ENCODE results near the gene IGFBP4.

IGFBP4 gene

DNA sequence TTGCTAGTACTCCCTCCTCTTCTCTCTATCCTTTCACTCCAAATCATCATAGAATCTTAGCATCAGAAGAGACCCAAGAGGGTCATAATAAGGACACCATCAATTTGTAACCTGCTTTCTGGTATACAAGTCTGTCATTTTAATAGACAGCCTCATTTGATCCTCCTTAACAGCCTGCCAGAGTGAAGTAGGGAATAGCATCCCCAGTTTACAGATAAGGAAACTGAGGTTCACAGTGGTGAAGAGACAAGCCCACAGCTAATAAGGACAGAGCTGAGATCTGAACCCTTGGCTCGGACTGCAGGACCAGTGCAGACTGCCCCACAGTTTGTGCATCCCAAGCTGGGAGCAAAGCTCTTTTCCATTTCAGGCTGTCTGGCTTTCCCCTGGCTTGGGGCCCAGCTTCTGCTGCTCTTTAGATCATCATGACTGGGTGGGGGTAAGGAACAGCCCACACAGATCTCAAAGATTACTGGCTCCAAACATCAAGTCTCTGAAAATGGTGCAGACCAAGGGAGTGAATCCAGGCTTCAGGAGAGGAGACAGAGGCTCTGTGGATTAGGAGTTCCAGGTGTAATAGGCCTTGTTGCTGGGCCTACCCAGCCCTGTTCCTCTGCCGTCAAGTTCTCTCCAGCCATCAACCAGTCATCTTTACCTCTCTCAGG lies 10.3 kb upstream of the IGFBP4 start:
- DNase-seq = peak; percentile 41

DNA sequence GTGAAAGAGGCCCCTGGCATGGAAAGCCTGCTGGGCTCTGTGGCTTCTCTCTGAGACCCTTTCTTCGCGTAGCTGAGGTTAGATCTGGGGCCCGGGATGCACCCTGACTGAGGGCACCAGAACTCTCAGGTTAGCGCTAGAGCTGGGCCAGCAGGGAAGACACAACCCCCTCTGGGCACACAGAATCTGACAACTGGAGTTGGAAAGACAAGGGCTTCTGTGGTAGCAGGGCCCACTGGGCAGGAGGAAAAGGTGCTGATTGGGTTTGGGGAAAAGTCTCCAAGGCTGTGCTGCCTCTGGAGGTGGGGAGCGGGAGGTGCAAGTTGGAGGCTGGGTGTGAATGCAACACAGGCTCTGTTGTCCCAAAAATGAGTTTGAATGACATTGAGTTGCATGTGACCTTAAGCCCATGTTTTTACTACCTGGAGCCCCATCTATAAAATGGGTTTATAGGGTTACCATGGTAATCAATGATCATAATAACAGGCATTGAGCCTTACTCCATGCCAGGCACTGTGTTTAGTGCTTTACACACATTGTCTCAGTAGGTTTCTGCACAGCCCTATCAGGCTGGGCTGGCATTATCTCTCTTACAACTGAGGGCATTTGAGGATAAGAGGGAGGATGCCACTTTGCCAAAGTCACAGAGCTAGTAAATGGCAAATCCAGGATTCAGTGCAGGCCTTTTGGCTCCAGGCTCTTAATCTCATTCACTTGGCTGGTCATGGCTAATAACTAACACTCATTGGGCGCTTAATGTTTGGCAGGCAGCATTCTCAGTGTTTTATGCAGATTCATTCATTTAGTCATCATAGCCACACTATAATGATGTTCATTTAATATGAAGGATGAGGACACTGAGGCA lies 9.5 kb upstream of the IGFBP4 start:
- no peak for DNase-seq

GRCh38 chr17:40436636-40437035 lies 6.6 kb upstream of the IGFBP4 start:
- DNase-seq = no peak

GRCh38 chr17:40437095-40437732 lies 6.0 kb upstream of the IGFBP4 start:
- DNase-seq = peak; percentile 36

- DNase-seq = no peak
These were observed 3.1 kb upstream of the IGFBP4 start for GRCh38 chr17:40440166-40440565.

- peak; percentile 56 for DNase-seq
These were observed 656 bp upstream of the IGFBP4 start for GRCh38 chr17:40442392-40443195.

- peak; percentile 38 for DNase-seq
These were observed 994 bp downstream of the IGFBP4 start for GRCh38 chr17:40443988-40444899.

DNA sequence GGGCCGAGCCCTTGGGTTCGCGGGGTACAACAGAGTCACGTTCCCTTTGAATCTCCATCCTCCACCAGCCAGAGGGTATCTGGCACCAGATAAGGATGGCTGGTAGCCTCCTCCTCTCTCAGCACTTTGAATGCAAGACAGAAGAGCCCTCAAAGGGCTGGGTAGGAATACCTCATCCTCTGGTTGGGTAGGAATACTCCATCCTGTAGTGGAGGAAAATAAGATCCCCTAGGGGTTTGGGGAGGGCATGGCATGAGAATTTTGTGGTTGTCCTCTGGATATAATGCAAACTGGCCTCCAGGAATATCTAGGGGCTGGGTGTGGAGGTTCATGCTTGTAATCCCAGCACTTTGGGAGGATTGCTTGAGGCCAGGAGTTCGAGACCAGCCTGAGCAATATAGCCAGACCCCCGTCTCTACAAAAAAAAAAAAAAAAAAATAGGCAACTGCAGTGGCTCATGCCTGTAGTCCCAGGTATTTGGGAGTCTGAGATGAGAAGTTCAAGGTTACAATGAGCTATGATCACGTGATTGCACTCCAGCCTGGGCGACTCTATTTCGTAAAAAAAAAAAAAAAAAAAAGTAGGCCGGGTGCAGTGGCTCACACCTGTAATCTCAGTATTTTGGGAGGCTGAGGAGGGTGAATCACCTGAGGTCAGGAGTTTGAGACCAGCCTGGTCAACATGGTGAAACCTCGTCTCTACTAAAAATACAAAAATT lies 2.7 kb downstream of the IGFBP4 start:
- DNase-seq = peak; percentile 60

DNA sequence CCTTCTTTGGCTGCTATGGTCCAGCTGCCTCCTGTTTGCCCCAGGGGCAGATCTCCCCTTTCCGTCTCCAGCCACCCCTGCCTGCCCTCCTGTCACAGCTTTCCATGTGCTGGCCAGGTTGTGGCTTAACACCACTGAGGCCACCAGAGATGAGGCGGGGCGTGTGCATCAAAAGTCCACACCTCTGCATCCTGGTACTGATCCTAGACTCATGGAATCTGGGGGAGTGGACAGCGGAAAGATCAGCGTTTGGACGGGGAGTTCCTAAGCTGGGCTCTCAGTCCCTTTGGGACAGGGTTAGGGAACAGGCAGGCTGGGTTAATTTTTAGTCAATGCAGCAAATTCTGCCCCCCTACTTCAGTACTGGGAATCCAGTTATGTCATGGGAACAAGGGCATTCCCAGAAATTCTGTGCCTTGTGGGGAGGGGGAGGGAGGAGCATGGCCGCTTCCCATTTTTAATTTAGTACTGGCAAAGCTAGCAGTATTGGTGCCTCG lies 3.9 kb downstream of the IGFBP4 start:
- DNase-seq = no peak

DNA sequence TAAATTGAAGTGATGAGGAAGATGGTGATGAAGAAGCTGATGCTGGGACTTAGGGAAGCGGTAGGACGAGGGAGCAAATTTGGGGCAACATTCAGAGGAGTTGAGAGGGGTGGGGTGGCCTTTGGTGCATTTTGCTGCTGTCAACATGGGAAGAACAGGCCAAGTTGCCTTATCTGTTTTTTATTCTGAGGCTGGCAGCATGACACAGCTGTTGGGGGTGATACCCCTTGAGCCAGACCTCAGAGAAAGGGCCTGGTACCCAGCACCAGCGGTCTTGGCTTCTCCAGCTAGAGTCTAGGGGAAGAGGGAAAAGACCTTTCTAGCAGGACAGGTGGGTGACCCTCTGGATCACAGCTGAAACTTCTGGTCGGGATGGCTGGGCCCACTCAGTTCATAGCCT lies 4.6 kb downstream of the IGFBP4 start:
- DNase-seq = no peak

DNA sequence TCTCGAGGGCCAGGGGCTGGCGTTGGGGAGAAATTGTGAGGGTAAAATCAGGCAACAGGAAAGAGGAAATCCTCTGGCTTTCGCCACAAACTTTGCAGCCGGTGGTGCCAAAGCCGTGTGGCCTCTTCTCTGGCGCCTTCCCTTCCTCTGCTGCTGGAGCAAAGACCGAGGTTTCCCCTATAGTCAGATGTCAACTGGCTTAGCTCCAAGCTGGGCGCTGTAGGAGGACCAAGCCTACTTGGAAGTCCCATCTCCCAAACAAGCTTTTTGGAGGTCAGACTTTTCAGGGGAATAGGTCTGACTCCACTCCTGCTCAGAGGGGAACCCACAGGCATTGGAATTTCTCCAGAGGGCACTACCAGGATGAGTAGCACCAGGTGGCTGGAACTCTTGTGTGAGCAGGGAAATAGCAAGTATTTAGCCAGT lies 5.0 kb downstream of the IGFBP4 start:
- DNase-seq = peak; percentile 47

DNA sequence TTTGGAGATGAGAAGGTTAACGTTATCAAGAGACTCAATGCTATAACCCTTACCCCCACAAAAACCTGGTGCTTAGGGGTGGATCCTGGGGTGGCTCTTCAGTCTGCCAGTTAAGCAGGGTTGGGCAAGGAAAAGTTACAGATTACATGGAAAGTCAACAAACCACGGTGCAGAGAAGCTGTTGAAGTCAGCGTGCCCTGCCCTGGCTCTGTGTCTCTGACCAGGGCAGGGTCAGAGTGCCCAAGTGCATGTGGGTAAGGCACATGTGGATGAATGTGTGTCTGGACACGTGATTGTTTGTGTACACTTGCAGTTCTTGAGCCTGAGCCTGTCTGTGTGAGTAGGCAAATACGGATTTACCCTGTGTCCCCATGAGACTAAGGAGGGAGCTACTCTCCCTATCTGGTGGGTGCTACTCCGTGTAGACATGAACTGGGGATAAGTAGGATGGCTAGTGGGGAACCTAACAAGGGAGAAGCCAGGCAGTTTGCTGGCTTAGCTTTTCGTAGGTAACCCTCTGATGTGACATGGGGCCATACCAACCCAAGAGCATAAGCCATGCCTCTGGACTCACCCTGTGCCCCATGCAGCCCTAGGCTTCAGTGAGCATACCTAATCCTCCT lies 5.5 kb downstream of the IGFBP4 start:
- DNase-seq = no peak

DNA sequence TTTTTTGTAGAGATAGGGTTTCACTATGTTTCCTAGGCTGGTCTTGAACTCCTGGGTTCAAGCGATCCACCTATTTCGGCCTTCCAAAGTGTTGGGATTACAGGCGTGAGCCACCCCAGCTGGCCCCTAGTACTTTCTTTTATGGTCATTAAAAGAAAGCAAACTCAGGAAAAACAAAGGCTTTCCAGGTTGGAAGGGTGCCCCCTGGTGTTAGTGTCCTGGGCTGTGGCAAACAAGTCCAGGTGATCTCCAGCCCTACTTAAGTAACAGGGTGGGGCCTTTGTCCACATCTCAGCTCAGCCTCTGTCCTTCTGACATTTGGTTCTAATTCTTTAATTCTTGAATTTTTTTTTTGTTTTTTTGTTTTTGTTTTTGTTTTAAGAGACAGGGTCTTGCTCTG lies 6.9 kb downstream of the IGFBP4 start:
- DNase-seq = peak; percentile 49

GRCh38 chr17:40451420-40451819 lies 8.2 kb downstream of the IGFBP4 start:
- peak; percentile 75 for DNase-seq

DNA sequence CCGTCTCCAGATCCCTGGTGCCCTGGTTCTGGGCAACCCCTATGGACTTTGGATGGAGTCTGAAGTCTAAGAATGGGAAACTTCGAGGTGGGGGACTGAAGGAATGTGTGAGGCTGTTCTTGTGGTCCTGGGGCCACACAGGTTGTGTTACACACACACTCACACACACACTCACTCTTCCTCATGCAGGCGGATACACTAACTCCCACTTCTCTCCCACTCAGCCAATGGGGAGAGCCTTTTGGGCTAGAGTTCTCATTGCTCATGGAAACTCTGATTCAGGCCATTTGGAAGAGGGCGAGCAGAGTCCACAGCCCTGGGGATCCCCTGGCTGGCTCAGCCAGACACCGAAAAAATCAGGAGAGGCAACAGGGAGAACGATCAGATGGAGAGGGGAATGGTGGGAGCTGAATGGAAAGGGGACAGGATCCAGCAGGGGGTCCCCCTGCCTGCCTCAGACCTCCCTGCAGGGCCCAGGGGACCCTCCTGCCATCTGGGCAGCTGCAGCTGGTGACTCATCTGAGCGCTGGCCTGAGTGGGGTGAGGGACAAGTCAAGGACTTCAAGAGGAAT lies 9.1 kb downstream of the IGFBP4 start:
- peak; percentile 68 for DNase-seq

DNA sequence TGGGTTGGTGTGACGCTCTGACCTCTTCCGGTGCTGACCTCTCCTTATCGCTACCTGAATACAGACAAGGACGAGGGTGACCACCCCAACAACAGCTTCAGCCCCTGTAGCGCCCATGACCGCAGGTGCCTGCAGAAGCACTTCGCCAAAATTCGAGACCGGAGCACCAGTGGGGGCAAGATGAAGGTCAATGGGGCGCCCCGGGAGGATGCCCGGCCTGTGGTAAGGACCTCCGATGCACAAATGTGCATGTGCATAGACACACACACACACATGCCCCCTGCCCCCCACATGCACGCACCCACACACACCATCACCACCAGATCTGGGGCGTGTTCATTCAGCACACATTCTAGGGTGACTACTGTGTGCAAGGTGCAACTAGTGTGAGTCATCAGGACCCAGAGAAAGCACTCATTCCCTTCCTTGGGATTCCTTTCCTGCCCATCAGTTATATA lies 9.7 kb downstream of the IGFBP4 start:
- DNase-seq = peak; percentile 70

DNA sequence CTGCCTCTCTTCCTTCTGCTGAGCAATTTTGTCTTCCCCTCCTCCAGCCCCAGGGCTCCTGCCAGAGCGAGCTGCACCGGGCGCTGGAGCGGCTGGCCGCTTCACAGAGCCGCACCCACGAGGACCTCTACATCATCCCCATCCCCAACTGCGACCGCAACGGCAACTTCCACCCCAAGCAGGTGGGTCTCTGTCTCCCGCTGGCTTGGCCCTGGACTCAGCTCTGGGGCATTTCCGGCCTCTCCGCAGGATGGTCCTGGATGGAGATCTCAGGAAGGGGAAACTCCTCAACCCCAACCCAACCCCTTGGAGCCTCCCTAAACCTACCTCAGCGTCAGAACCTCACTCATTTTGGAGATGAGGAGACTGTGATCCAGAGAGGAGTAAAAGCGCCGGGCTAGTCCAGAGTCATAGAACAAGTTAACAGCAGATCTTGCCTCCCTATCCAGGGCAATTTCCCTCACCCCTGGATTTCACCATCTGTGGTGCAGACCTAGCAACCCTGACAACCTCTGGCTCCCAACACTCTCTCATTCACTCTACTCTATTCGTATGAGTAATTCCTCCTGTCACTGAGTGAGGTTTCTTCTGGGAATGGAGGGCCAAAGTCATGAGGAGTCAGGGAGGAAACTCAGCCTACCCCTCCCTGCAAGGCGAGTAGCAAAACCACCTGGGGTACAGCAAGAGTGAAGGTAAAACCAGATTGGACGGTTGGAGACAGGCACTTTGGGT lies 10.8 kb downstream of the IGFBP4 start:
- DNase-seq = peak; percentile 70

DNA sequence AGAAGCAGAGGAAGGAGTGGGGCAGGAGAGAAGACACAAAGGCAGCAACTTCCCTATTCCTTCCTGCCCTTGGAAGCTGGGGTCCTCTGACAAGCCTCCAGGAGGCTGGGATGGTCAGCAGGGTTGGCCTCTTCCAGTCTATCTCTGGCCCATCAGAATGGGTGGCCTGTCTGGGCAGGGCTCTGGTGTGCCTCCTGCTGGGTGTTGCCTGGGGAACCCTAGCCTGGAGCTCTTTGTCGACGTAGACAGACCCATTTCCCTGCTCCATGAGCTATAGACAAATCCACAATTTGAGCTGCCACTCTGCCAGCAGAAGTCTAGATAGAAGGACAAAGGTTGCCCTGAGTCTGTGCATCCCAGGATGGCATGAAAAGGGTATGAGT lies 11.4 kb downstream of the IGFBP4 start:
- DNase-seq = no peak

- DNase-seq = no peak
These were observed 13.2 kb downstream of the IGFBP4 start for GRCh38 chr17:40456396-40456951.
